ENCODE measurements around the gene GPR55.

The GPR55 gene

DNA sequence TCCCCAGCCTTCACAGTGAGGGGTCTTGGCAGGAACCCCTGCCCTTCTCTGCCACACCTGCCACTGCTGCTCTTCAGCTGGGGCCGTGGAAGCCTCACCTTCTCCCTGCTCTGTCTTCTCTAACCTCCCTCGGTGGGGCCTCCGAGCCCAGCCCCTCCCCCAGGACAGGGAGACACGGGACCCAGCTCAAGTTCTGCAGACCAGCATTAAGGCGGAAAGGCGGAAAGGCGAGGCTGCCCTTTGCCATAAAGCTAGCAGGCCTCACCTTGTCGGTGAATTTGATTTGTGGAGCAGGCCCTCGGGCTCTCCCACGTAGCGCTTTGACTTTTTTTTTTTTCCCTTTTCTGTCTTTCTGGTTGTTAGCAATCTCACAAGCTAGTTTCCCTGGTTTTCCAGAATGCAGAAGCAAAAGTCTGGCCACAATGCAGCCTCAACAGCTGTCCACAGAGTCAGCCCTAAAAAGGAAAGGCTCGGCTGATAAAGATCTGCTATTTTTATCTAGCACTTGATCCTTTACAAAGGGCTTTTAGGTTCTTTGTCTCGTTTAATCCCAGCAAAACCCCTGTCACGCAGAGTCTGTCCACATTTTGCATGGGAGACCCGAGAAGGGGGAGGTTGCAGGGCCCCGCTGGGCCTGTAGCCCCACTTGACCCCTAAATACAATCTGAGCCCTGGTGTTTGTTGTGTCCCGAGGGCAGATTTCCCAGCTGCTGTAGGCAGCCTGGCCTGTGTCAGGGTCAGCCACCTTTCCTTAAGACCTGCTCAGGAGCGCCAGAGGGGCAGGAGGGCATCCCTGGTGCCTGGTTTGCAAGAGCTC is 54.3 kb downstream of the GPR55 start:
- TF ChIP-seq, protein P1, sequence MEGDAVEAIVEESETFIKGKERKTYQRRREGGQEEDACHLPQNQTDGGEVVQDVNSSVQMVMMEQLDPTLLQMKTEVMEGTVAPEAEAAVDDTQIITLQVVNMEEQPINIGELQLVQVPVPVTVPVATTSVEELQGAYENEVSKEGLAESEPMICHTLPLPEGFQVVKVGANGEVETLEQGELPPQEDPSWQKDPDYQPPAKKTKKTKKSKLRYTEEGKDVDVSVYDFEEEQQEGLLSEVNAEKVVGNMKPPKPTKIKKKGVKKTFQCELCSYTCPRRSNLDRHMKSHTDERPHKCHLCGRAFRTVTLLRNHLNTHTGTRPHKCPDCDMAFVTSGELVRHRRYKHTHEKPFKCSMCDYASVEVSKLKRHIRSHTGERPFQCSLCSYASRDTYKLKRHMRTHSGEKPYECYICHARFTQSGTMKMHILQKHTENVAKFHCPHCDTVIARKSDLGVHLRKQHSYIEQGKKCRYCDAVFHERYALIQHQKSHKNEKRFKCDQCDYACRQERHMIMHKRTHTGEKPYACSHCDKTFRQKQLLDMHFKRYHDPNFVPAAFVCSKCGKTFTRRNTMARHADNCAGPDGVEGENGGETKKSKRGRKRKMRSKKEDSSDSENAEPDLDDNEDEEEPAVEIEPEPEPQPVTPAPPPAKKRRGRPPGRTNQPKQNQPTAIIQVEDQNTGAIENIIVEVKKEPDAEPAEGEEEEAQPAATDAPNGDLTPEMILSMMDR (IDR thresholded peaks at IDR 0.05; ENCODE audit: low read depth, low read length) = no peak
- DNase-seq (ENCODE audit: extremely low read depth, low read depth) = no peak

DNA sequence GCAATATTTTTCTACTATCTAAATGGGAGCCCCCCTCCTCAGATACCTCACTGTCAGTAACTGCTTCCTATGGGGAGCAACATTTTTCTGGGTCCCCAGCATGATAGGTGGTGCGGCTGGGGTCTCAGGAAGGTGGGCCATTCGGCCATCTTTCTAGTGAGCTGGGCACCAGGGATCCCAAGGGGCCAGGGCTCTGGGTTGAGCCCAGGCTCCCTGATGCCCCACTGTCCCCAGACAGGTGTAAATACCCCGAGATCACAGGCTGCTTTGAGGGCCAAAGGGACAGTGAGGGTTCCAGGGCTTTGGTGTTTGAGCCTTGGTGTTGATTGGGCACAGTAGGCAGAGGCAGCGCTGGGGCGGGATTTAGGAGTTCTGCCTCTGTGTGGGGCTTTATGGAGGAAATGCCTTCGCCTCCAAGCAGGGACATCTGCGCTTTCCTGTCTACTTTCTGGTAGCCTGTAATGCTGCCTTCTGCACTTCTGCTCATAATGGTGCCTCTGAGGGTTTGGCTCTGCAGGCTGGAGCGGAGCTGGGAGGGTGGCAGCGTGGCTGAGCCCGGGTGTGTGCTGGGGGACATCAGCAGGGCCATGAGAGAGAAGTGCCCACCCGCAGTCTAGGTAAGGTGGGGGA is 55.0 kb downstream of the GPR55 start:
- TF ChIP-seq, protein P1 (IDR thresholded peaks at IDR 0.05; ENCODE audit: low read depth, low read length) = no peak

DNA sequence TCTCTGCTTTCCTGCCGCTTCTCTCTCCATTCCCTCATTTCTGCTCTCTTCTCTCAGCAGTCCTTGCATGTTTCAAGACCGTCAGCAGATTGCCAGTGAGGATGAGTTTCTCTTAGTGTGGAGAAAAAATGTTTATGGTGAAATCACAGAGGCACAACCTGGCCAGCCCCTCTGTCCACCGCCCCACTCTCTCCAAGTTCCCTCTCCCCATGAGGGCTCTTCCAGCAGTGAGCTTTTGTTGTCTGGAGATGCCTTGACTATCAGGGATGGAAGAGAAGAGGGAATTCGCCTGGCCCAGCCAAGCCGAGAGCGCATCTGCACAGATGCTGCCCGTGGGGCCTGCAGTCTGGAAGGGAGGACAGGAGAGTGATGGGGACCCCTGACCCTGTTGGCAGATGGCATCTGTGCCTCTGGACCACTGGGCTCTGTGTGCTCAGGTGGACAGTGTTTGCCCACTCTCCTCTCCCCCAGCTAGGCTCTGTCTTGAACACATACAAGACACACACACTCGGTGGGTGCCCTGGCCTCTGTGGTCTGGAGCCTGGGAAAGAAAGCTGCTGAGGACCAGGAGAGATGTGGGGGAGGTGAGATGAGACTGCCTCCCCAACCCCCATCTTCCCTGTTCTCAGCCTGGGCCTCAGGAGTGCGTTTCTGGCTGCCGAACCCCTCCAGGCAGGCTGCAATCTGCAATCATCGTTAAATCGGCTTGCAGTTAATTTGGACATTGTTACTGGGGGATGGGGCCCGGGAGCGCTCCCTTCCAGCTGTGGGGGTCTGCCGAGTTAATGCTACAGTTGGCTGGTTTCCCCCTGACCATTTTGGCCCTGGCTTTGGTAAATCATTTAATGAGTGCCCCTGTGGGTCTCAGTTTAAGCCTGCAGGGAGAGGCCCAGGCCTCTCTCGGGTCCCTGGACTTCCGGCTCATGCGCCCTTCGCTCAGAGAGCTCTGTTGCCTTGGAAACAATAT is 55.8 kb downstream of the GPR55 start:
- TF ChIP-seq, protein P1 (IDR thresholded peaks at IDR 0.05; ENCODE audit: low read depth, low read length) = no peak
- no peak for DNase-seq (ENCODE audit: extremely low read depth, low read depth)

More for the DNA sequence above, 55.0 kb downstream of the GPR55 start:
- no peak for DNase-seq (ENCODE audit: extremely low read depth, low read depth)

DNA sequence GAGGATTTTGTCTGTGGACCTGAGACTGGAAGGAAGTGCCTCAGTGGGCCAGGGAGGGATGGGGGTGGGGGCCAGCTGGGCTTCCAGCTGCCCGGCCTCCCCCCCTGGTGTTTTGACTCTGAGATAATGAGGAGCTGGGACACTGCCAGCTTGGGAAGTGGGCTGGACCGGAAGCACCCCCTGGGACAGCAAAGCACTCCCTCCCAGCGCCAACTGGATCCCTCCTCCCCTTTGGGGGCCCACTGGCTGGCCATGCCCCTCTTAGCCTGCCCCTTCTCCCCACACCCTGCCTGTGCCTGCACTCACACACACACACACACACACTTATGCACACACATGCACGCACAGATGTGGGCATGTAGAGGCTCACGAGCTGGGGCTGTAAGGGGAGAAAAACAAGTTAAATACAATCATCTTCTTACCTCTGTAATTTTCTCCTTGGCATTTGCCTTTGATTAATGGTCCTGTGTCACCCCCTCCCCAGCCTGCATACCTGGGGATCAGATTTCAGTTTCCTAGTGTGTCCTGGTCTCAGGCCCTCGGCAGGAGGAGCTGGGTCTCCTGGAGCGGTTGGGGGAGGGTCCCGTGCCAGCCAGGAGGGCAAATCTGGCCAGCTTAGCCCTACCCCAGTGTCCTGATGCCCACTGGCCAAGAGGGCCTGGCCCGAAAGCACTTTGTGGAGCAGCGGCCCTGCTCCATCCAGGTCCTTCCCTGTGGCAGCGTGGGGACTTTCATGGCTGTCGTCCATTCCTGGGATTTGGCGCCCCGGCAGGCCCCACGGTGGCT is 56.7 kb downstream of the GPR55 start:
- TF ChIP-seq, protein P1 (IDR thresholded peaks at IDR 0.05; ENCODE audit: low read depth, low read length) = no peak
- no peak for DNase-seq (ENCODE audit: extremely low read depth, low read depth)

DNA sequence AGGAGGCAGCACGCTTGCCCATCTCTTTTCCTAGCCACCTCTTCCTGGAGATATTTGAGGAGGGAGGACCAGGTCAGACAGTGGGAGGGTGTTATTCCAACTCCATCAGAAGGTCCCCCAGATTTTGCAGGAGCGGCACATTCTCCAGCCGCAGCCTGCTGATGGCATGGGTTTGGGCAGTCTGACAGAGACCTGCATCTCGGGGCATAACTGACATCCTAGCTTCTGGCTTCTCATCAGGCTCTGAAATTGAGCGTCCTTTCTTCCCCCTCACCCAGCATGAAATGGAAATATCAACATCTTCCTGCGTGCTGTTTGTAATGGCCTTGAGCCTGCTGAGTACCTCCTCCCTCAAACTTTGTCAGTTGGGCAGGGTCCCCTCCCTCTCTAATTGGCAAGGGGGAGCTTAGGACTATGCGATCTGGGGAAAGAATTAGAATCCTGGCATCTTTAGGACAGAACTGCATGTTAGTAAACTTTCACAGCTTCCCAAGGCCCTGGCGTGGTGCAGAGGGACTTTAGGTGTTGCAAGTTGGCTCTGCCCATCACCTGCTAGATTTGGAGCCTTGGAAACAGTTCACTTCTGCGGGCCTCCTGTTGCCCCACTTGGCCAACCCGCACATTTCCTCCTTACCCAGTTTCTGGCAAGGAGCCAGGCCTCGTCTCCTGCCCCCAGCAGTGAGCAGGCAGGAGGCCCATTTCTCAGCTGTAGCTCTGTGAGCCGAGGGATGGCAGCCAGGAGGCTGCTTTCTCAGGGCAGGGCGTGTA is 58.1 kb downstream of the GPR55 start:
- TF ChIP-seq, protein P1 (IDR thresholded peaks at IDR 0.05; ENCODE audit: low read depth, low read length) = no peak
- DNase-seq (ENCODE audit: extremely low read depth, low read depth) = no peak

All from AG09319 (cell line).